ENCODE measurements around the gene TTC21A.

DNA sequence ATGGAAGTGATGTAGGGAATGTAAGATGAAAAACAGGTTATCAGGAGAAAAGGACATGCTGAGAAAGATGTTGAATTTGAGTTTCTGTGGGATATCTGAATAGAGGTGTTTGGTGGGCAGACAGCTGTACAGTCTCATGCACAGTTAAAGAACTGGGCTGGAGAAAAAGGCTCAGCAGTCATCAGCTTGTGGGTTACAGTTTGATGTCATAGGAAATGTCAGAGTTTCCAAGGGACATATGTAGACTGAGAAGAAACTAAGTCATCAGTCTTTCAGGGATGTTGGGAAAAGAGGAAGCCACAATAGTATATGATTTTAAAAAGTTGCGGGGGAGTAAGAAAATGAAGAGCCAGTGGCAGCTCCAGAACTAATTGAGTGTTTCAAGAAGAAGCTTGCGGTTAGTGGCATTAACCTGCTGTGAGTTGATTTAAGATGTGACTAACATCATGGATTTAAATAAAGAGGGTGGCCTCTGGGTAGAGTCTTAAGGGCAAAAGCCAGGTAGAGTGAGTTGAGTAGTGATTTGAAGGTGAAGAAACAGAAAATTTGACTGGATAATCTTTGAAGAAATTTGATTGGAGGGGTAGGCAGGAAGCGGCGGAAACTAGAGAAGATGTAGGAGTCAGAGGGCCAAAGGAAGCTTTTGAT is 24.7 kb upstream of the TTC21A start:
- TF ChIP-seq, protein P1, sequence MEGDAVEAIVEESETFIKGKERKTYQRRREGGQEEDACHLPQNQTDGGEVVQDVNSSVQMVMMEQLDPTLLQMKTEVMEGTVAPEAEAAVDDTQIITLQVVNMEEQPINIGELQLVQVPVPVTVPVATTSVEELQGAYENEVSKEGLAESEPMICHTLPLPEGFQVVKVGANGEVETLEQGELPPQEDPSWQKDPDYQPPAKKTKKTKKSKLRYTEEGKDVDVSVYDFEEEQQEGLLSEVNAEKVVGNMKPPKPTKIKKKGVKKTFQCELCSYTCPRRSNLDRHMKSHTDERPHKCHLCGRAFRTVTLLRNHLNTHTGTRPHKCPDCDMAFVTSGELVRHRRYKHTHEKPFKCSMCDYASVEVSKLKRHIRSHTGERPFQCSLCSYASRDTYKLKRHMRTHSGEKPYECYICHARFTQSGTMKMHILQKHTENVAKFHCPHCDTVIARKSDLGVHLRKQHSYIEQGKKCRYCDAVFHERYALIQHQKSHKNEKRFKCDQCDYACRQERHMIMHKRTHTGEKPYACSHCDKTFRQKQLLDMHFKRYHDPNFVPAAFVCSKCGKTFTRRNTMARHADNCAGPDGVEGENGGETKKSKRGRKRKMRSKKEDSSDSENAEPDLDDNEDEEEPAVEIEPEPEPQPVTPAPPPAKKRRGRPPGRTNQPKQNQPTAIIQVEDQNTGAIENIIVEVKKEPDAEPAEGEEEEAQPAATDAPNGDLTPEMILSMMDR (IDR thresholded peaks at IDR 0.05) = no peak
- TF ChIP-seq POLR2A (IDR thresholded peaks at IDR 0.05) = no peak
